NCI-H82 treated with DMSO at 0.1 percent for 48 hours (cell line): Measurements from ENCODE around the gene LMNB1.
"Not testable (repeated sequence)": the region's sequence is repeated elsewhere in the genome, so short reads cannot be mapped to it uniquely, and the experiment has no call there.

ENCODE experiments used
- DNase-seq: peaks from one replicate; lab custom pipeline; 2025; ENCODE audit not compliant: unreplicated experiment; lab: John Stamatoyannopoulos, UW

Gene LMNB1

DNA sequence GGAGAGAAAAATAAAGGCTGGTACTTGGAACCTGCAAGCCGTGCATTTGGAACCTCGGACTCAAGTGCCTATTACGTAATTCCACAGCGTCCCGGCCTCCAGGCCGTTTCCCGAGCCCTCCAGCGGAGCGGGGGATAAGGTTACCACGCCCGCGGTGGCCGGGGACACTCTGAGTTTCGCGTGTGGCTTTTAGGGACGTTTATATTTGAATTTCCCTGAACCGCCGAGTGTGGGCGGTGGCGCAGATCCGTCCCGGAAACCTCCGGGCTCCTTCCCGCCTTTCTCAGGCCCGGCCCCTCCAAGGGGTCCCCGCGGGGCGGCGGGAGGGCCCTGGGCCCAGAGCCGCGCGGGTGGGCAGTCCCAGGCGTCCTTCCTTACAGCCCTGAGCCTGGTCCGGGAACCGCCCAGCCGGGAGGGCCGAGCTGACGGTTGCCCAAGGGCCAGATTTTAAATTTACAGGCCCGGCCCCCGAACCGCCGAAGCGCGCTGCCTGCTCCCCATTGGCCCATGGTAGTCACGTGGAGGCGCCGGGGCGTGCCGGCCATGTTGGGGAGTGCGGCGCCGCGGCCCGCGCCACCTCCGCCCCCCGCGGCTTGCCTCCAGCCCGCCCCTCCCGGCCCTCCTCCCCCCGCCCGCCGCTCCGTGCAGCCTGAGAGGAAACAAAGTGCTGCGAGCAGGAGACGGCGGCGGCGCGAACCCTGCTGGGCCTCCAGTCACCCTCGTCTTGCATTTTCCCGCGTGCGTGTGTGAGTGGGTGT, at the start of gene LMNB1:
TSS of gene LMNB1 (plus strand) at position 638 of the 758 bp plus-strand sequence. CDS start 373 bp downstream, outside the sequence.
- peak; percentile 75 for DNase-seq

- peak; percentile 76 for DNase-seq
Measured at GRCh38 chr5:126732716-126733115, 44.2 kb upstream of the LMNB1 start.

DNA sequence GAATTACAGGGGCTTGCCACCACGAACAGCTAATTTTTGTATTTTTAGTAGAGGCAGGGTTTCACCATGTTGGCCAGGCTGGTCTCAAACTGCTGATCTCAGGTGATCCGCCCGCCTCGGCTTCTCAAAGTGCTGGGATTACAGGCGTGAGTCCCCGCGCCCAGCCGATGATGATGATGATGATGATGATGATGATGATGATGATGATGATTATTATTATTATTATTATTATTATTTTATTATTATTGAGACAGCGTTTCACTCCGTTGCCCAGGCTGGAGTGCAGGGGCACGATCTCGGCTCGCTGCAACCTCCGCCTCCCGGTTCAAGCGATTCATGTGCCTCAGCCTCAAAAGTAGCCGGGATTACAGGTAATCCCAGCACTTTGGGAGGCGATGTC, 42.4 kb upstream of the LMNB1 start:
- DNase-seq = not testable (repeated sequence)

DNA sequence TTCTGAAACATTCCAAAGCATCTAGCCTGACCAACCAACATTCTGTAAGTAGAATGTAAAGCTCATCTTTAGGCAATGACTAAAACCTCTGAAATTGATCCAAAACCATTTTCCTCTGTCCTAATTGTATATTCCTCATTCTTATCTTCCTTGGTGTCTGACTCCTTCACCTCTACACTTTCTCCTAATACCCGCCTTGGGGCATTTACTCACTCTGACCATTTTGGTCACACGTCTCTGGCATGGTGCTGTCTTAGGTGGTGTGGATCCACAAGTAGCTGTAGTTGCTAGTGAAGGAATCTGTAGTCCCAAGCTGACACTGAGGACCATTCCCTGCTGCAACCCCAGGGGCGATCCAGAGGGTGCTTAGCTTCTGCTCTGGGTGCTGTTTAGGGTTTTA, 40.8 kb upstream of the LMNB1 start:
- no peak for DNase-seq

- no peak for DNase-seq
Measured at GRCh38 chr5:126741361-126741760, 35.6 kb upstream of the LMNB1 start.

- DNase-seq = no peak
Measured at GRCh38 chr5:126742425-126742824, 34.5 kb upstream of the LMNB1 start.

- DNase-seq = no peak
Measured at GRCh38 chr5:126744836-126745235, 32.1 kb upstream of the LMNB1 start.

DNA sequence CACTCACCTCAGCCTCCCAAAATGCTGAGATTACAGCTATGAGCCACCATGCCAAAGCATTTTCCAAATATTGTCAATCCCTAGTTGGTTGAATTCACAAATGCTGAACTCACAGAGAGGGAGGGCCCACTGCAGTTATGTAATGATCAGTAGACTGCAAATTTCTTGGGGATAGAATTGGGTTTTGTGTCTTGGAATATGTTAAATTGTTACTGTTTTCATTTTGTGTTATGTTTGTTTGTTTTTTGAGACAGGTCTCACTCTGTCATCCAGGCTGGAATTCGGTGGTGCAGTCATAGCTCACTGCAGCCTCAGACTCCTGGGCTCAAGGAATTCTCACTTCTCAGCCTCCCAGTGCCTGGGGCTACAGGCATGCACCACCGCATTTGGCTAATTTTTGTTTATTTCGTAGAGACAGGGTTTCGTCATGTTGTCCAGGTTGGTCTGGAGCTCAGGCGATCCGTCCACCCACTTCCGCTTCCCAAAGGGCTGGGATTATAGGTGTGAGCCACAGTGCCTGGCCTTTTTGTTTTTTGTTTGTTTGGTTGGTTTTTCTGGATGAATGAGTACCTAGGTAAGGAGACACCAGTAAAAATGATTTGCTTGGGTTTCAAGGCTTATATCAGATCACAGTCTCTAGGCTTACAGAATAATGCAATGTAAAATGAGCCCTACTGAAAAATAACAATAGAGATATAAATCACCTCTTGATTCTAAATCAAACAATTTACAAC, 31.5 kb upstream of the LMNB1 start:
- no peak for DNase-seq

DNA sequence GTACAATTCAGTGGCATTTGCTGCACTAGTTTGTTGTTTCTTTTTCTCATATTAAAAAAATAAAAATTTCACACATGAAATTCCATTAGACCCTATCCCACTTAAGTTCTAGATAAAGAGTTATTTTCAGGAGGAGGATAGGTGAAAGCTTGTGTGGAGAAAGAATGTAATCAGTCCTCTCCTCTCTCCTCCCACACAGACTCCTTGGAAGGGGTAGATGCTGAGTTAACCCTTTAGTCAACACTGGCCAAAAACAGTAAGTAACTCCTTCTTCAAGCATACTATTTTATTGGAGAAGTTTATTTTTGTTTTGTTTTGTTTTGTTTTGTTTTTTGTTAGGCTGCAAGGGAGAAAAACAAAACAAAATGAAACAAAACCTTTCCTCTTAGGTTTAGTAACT, 30.6 kb upstream of the LMNB1 start:
- no peak for DNase-seq

GRCh38 chr5:126752081-126752785, 24.7 kb upstream of the LMNB1 start:
- DNase-seq = no peak

DNA sequence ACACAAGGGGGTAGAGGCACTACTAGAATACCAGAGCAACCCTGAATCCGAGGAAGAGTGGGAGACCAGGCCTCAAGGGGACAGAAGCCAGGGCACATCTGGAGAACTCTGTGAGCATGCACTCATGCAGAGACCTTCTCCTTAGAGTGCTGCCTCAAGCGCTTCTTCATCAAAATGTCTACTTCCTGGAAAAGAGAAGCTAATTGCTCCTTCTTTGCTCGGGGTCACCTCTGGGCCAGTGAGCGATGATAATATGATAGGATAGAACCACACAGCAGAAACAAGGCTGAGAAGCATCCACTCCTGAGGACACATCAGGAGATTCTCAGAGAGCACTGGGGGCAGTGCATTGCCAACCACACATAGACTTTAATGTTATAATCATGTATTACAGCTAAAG, 23.7 kb upstream of the LMNB1 start:
- DNase-seq = no peak

- no peak for DNase-seq
Measured at GRCh38 chr5:126754609-126755008, 22.3 kb upstream of the LMNB1 start.

- no peak for DNase-seq
Measured at GRCh38 chr5:126755593-126755992, 21.3 kb upstream of the LMNB1 start.

- DNase-seq = no peak
Measured at GRCh38 chr5:126757713-126758357, 19.1 kb upstream of the LMNB1 start.

DNA sequence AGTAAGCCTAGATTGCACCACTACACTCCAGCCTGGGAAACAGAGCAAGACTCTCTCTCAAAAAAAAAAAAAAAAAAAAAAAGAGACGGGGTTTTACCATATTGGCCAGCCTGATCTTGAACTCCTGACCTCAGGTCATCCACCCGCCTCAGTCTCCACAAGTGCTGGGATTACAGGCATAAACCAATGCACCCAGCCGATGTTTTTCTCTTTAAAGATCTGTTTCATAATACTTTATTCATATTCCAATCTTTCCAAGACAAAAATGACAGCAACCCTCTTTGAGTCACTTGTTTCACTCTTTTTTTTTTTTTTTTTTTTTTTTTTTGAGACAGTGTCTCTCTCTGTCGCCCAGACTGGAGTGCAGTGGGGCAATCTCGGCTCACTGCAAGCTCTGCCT, 13.6 kb upstream of the LMNB1 start:
- DNase-seq = no peak

GRCh38 chr5:126769703-126770102, 7.2 kb upstream of the LMNB1 start:
- DNase-seq = no peak

DNA sequence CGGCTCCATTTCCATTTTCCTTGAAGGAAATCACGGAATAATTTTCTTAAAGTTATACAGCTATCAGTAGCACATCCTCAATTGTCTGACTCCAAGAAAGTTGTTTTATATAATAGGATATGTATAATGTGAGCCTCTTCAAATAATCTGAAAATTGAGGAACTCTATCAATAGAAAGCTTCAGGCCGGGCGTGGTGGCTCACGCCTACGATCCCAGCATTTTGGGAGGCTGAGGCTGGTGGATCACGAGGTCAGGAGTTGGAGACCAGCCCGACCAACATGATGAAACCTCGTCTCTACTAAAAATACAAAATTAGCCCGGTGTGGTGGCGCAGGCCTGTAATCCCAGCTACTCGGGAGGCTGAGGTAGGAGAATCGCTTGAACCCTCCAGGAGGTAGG, 3.4 kb upstream of the LMNB1 start:
- not testable (repeated sequence) for DNase-seq

DNA sequence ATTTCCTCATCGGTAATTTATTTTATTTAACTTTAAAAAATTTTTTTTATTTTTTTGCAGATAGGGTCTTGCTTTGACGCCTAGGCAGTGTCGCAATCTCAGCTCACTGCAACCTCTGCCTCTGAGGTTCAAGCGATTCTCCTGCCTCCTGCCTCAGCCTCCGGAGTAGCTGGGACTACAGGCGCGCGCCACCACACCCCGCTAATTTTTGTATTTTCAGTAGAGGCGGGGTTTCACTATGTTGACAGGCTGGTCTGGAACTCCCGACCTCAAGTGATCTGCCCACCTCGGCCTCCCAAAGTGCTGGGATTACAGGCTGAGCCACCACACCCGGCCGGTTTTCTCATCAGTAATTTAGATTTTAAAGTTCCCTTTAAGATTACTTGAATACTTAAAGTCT, 2.3 kb upstream of the LMNB1 start:
- not testable (repeated sequence) for DNase-seq

GRCh38 chr5:126777257-126777974, 480 bp downstream of the LMNB1 start:
- no peak for DNase-seq

DNA sequence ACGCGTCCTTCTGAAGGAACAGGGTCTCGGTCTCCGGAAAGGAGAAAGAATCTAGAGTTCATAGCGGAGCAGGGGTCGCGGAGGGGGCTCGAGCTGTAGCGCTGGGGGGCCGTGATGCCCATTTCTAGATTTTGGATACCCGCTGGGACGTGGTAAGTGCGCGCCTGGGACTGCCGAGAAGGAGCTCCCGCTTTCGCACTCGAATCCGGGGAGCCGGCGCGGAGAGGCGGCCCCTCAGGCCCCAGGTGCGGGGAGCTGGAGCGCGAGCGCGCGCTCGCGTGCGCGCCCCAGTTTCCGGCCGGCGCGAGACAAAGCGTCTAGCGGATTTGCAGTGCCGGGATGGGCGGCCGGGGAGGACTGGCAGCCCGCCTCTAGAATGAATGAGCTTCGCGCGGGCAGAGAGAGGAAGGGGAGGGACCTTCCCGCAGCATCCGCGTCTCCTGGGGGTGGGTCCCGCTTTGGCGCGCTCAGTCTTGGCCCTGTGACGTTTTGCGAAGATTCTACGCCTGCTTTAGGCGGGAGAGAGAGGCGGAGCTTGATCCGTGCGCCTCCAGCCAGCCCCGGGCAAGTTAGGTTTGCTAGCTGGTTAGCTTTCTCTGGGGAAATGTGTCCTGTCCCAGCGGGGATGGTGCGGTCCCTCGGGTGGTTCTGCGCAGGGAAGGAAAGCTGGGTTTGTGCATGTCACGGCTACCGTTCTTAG, 1.2 kb downstream of the LMNB1 start:
- peak; percentile 83 for DNase-seq
